ENCODE measurements around the gene TBX19.

DNA sequence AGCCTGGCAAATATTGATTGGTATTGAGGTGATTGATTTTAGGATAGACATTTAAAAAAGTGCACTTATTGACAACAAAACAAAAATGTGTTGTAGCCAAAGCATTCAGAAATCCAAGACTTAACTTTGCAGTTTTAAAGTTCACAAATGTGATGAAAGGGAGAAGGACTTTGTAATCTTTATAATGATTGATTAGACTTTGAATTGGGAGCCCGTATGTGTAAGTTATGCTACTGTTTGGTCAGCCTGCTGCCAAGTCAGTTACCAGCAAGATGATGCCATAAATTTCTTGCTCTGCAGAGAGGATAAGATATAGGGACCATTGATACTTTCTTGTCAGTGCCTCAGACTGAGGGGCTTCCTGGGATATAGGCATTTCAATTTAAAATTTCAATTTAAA lies 39.5 kb downstream of the TBX19 start:
- TF ChIP-seq, protein P1, sequence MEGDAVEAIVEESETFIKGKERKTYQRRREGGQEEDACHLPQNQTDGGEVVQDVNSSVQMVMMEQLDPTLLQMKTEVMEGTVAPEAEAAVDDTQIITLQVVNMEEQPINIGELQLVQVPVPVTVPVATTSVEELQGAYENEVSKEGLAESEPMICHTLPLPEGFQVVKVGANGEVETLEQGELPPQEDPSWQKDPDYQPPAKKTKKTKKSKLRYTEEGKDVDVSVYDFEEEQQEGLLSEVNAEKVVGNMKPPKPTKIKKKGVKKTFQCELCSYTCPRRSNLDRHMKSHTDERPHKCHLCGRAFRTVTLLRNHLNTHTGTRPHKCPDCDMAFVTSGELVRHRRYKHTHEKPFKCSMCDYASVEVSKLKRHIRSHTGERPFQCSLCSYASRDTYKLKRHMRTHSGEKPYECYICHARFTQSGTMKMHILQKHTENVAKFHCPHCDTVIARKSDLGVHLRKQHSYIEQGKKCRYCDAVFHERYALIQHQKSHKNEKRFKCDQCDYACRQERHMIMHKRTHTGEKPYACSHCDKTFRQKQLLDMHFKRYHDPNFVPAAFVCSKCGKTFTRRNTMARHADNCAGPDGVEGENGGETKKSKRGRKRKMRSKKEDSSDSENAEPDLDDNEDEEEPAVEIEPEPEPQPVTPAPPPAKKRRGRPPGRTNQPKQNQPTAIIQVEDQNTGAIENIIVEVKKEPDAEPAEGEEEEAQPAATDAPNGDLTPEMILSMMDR (tag by site-specific recombination; IDR thresholded peaks at IDR 0.05) = no peak
- TF ChIP-seq, protein P2, sequence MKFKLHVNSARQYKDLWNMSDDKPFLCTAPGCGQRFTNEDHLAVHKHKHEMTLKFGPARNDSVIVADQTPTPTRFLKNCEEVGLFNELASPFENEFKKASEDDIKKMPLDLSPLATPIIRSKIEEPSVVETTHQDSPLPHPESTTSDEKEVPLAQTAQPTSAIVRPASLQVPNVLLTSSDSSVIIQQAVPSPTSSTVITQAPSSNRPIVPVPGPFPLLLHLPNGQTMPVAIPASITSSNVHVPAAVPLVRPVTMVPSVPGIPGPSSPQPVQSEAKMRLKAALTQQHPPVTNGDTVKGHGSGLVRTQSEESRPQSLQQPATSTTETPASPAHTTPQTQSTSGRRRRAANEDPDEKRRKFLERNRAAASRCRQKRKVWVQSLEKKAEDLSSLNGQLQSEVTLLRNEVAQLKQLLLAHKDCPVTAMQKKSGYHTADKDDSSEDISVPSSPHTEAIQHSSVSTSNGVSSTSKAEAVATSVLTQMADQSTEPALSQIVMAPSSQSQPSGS (tag by site-specific recombination; IDR thresholded peaks at IDR 0.05; ENCODE audit: low read depth) = no peak
- TF ChIP-seq YY1 (tag by site-specific recombination; IDR thresholded peaks at IDR 0.05) = no peak
- no peak for TF ChIP-seq FEZF1 (tag by site-specific recombination; IDR thresholded peaks at IDR 0.05)
- no peak for TF ChIP-seq ZNF169 (tag by site-specific recombination; IDR thresholded peaks at IDR 0.05)
- TF ChIP-seq ZNF175 (tag by site-specific recombination; IDR thresholded peaks at IDR 0.05) = no peak
